Natural killer cell (primary cell): ENCODE measurements around the gene FHOD3. TPM values are rescaled to one million over a fixed set of nuclear protein-coding genes. Genes with fewer than 3 reads are reported as not detected.

ENCODE experiments used
- ATAC-seq, 3 donors: fragments of 150-1000 bp in 2 of 3; fragments of 200-7000 bp in 1 of 3; cut with Tn5 transposase; 1 replicate in 1 of 3; 2 replicates in 2 of 3; pipeline ENCODE4 v1.10.0; 2021; ENCODE audit warnings: mild to moderate bottlenecking in 2 of 3, moderate library complexity in 2 of 3
- DNase-seq, 2 donors: peaks; one replicate each; pipeline versions ENCODE4 v3.0.0 to v3.0.0-alpha.2; 2013 to 2021; ENCODE audit warnings: mixed read lengths in 1 of 2
- H3K27ac ChIP-seq: one replicate; pipeline ENCODE4 v1.5.1; 2013; ENCODE audit warnings: mild to moderate bottlenecking, low read length
- H3K27me3 ChIP-seq: one replicate; pipeline ENCODE4 v1.6.1; 2013; ENCODE audit warnings: low read length; ENCODE audit not compliant: control insufficient read depth, insufficient read depth
- H3K36me3 ChIP-seq: one replicate; pipeline ENCODE4 v1.6.1; 2013; ENCODE audit warnings: low read length; ENCODE audit not compliant: control insufficient read depth, insufficient read depth
- H3K4me1 ChIP-seq: one replicate; pipeline ENCODE4 v1.6.1; 2013; ENCODE audit warnings: low read length; ENCODE audit not compliant: control insufficient read depth, insufficient read depth
- H3K4me3 ChIP-seq: one replicate; pipeline ENCODE4 v1.5.1; 2013; ENCODE audit warnings: low read length
- H3K9me3 ChIP-seq: one replicate; pipeline ENCODE4 v1.6.1; 2013; ENCODE audit warnings: low read length; ENCODE audit not compliant: control insufficient read depth, insufficient read depth
- H3K27ac Mint-ChIP-seq, 2 donors: one replicate each; pipeline ENCODE4 v1.8.0; 2022; ENCODE audit warnings: mild to moderate bottlenecking in 2 of 2, mixed read lengths in 2 of 2, moderate library complexity in 1 of 2
- H3K27me3 Mint-ChIP-seq, 2 donors: one replicate each; pipeline ENCODE4 v1.8.0; 2022; ENCODE audit warnings: low read depth in 2 of 2, mixed read lengths in 2 of 2
- H3K36me3 Mint-ChIP-seq: one replicate; pipeline ENCODE4 v1.8.0; 2022; ENCODE audit warnings: mixed read lengths
- H3K4me1 Mint-ChIP-seq, 2 donors: one replicate each; pipeline ENCODE4 v1.8.0; 2022; ENCODE audit warnings: mixed read lengths in 2 of 2
- H3K4me3 Mint-ChIP-seq: one replicate; pipeline ENCODE4 v1.8.0; 2022; ENCODE audit warnings: mild to moderate bottlenecking, moderate library complexity, mixed read lengths
- H3K9me3 Mint-ChIP-seq, 2 donors: one replicate each; pipeline ENCODE4 v1.8.0; 2022; ENCODE audit warnings: mixed read lengths in 2 of 2
- WGBS: methylation state at CpG from one replicate; pipeline ENCODE4 v1.1.7; 2013; ENCODE audit warnings: missing lambda C conversion rate; ENCODE audit not compliant: insufficient coverage; 5-methylcytosine and 5-hydroxymethylcytosine counted together
- intact Hi-C: fragments of 100-400 bp; cut with micrococcal nuclease; formaldehyde crosslinking; loops from one replicate; pipeline ENCODE4 v1.14.2; 2022
- total RNA-seq, 4 donors: library from RNA; stranded (reverse); fragments of 120-200 nt in 1 of 4; gene quantifications; one replicate each; pipeline versions ENCODE4 v1.2.3 to v1.2.4, GENCODE V29; 2013 to 2022
- TF ChIP-seq, protein P1 (sequence below): fragments of 200-600 bp; IDR thresholded peaks from one replicate; pipeline ENCODE4 v1.8.0; 2022; ENCODE audit warnings: antibody characterized with exemption

Gene FHOD3
- total RNA-seq, 3 donors from 2014 or later (not counting 1 experiment from before 2014, with no cell fraction given), result not detected

DNA sequence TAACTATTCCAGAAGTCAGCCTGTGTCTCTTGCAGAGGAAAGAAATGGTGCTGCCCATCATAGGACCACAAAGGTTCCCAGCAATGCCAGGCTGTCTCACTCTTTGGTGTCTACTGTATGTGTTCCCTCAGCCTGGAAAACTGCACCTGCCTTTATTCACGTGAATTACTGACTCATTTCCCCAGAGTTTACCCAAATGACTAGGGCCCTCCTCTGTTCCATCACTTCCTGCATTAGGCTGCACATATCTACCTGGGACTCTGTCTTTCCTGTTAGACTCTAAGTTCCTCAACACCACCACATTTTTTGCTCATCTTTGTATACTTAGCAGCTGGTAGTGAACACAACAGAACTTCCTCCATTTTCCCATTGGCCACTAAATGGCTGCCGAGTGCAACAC, 188.3 kb downstream of the FHOD3 start:
- H3K27me3 ChIP-seq, result no peaks in the 10 kb centered on the region
- peaks cover 0 to 7% of the 10 kb centered on the region in 2 donors for H3K27me3 Mint-ChIP-seq
- no peak overlapping the region for H3K4me3 ChIP-seq
- H3K36me3 Mint-ChIP-seq, result no peaks in the 10 kb centered on the region
- DNase-seq (no peak), ATAC-seq (no peak)
- H3K9me3 Mint-ChIP-seq, result no peaks in the 10 kb centered on the region
- intact Hi-C loops, result no loop called here
- no peaks in the 10 kb centered on the region for H3K4me1 Mint-ChIP-seq
- TF ChIP-seq, protein P1, sequence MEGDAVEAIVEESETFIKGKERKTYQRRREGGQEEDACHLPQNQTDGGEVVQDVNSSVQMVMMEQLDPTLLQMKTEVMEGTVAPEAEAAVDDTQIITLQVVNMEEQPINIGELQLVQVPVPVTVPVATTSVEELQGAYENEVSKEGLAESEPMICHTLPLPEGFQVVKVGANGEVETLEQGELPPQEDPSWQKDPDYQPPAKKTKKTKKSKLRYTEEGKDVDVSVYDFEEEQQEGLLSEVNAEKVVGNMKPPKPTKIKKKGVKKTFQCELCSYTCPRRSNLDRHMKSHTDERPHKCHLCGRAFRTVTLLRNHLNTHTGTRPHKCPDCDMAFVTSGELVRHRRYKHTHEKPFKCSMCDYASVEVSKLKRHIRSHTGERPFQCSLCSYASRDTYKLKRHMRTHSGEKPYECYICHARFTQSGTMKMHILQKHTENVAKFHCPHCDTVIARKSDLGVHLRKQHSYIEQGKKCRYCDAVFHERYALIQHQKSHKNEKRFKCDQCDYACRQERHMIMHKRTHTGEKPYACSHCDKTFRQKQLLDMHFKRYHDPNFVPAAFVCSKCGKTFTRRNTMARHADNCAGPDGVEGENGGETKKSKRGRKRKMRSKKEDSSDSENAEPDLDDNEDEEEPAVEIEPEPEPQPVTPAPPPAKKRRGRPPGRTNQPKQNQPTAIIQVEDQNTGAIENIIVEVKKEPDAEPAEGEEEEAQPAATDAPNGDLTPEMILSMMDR, result no peak
- WGBS, result 70% methylated on average over 2 of the region's 2 CpGs
- H3K4me3 Mint-ChIP-seq, result no peak overlapping the region
- no peak overlapping the region for H3K27ac ChIP-seq
- no peaks in the 10 kb centered on the region for H3K9me3 ChIP-seq
- H3K36me3 ChIP-seq, result no peaks in the 10 kb centered on the region
- no peaks in the 10 kb centered on the region for H3K4me1 ChIP-seq
- no peak overlapping the region for H3K27ac Mint-ChIP-seq

DNA sequence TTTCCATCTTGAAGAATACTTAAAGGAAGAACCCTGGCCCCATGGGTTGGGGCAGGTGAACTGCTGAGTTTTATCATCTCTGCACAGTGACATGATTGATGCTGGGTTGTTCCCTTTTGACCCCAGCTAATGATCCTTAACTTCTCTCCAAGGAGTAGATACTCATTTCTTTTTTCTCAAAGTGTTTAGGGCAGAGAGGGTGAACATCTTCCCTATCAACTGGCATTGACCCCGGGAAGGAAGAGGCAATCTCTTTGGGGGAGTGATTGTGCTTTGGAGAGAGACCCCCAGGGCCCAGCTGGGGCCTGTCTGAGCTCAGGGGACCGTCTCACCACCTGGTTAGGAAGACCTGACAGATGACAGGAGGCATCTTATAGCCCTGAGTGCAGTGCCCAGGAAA, 190.6 kb downstream of the FHOD3 start:
- Histone ChIP-seq H3K36me3 (no peaks in the 10 kb centered on the region), H3K27me3 (no peaks in the 10 kb centered on the region), H3K27ac (no peak overlapping the region), H3K4me3 (no peak overlapping the region), H3K9me3 (no peaks in the 10 kb centered on the region), H3K4me1 (no peaks in the 10 kb centered on the region)
- H3K4me1 Mint-ChIP-seq, result no peaks in the 10 kb centered on the region
- ATAC-seq, result no peak
- DNase-seq, result no peak
- no peaks in the 10 kb centered on the region for H3K36me3 Mint-ChIP-seq
- no peak overlapping the region for H3K27ac Mint-ChIP-seq
- WGBS, result 52% methylated on average over 2 of the region's 2 CpGs
- intact Hi-C loops, result no loop called here
- H3K4me3 Mint-ChIP-seq, result no peak overlapping the region
- H3K27me3 Mint-ChIP-seq, result peaks cover 2 to 10% of the 10 kb centered on the region in 2 donors
- H3K9me3 Mint-ChIP-seq, result no peaks in the 10 kb centered on the region
- TF ChIP-seq, protein P1, result no peak

DNA sequence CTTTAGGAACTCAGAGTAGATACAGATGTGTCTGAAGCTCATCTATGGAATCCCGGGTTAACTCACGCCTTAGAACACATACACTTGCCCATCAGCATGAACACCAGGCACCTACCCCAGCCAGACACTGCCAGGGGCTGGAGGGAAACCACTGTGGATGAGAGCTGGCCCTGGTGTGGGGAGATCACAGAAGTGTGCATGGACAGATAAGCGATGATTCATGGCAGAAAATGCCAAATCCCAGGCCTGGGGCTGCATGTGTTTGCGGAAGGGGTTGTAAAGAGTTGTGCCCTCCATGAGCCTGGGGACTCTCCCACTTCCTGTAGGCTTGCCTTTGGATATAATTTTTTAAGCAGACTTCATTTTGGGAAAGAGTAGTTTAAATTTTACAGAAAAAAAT, 193.4 kb downstream of the FHOD3 start:
- ATAC-seq (no peak), DNase-seq (no peak)
- Mint-ChIP-seq H3K27me3 (peaks cover 5 to 10% of the 10 kb centered on the region in 2 donors), H3K4me3 (no peak overlapping the region), H3K4me1 (no peaks in the 10 kb centered on the region), H3K36me3 (no peaks in the 10 kb centered on the region), H3K27ac (no peak overlapping the region), H3K9me3 (no peaks in the 10 kb centered on the region)
- no peaks in the 10 kb centered on the region for H3K9me3 ChIP-seq
- WGBS, result 94% methylated on average over 2 of the region's 4 CpGs
- TF ChIP-seq, protein P1, result no peak
- no peaks in the 10 kb centered on the region for H3K27me3 ChIP-seq
- H3K4me3 ChIP-seq, result no peak overlapping the region
- H3K27ac ChIP-seq, result no peak overlapping the region
- no peaks in the 10 kb centered on the region for H3K4me1 ChIP-seq
- intact Hi-C loops, result no loop called here
- H3K36me3 ChIP-seq, result no peaks in the 10 kb centered on the region

DNA sequence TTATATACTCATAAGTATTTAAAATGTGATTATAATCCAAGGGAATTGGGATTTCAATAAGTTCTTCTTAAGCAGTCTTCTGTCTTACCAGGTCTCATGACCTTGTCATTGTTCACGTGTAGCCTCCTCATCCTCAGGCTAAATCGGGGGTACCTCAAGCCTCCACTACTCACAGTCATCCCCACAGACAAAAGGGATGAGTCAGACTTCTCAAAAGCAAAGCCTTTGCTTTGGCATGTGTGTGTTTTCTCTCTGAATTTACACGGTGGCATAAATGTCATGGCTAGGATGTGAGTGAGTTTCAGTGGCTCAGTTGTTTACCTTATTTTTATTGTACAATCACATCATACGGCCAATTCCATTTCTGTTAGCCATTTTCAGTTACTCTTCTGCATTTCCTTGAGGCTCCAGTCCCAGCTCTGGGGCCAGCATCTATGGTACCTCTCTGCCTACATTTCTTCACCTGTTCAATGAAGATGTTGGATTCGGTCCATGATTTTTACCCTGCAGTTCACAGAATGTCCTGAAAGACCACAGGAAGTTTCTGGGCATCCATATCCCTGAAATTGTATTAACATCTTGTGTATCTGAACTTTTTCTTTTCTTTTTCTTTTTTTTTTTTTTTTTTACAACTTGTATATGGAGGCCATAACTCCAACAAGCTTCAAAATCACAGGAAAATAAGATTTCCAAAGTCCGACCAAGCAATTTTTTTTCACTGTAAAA, 195.3 kb downstream of the FHOD3 start:
- H3K27ac Mint-ChIP-seq, result no peak overlapping the region
- 97% methylated on average over 5 of the region's 6 CpGs for WGBS
- TF ChIP-seq, protein P1, result no peak
- H3K4me1 Mint-ChIP-seq, result no peaks in the 10 kb centered on the region
- H3K36me3 Mint-ChIP-seq, result no peaks in the 10 kb centered on the region
- Histone ChIP-seq H3K4me1 (no peaks in the 10 kb centered on the region), H3K9me3 (no peaks in the 10 kb centered on the region), H3K4me3 (no peak overlapping the region), H3K36me3 (no peaks in the 10 kb centered on the region), H3K27me3 (no peaks in the 10 kb centered on the region), H3K27ac (no peak overlapping the region)
- peaks cover 7 to 22% of the 10 kb centered on the region in 2 donors for H3K27me3 Mint-ChIP-seq
- no peak overlapping the region for H3K4me3 Mint-ChIP-seq
- no peak for DNase-seq
- intact Hi-C loops, result no loop called here
- H3K9me3 Mint-ChIP-seq, result no peaks in the 10 kb centered on the region
- no peak for ATAC-seq
